ENCODE results near the gene NT5DC4.

DNA sequence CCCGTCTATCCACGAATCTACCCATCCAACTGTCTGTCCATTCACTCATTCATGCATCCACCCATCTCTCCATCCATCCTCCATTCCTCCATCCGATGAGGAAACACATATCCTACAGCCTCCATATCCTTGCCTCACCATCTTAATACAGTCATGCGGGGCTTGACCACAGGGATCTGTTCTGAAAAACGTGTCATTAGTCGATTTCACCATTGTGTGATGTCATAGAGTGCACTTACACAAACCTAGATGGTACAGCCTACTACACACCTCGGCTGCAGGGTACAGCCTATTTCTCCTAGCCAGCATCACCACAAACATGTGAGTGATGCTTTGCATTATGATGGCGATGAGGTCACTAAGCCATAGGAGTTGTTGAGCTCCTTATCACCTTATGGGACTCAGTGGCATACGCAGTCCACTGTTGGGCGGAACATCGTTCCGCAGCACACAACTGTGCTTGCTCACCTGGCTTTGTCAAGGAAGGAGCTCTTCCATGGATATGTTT is 1.9 kb upstream of the NT5DC4 start:
- TF ChIP-seq, protein P1, sequence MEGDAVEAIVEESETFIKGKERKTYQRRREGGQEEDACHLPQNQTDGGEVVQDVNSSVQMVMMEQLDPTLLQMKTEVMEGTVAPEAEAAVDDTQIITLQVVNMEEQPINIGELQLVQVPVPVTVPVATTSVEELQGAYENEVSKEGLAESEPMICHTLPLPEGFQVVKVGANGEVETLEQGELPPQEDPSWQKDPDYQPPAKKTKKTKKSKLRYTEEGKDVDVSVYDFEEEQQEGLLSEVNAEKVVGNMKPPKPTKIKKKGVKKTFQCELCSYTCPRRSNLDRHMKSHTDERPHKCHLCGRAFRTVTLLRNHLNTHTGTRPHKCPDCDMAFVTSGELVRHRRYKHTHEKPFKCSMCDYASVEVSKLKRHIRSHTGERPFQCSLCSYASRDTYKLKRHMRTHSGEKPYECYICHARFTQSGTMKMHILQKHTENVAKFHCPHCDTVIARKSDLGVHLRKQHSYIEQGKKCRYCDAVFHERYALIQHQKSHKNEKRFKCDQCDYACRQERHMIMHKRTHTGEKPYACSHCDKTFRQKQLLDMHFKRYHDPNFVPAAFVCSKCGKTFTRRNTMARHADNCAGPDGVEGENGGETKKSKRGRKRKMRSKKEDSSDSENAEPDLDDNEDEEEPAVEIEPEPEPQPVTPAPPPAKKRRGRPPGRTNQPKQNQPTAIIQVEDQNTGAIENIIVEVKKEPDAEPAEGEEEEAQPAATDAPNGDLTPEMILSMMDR (IDR thresholded peaks at IDR 0.05; ENCODE audit: low read depth, low read length, missing input control): no peak
- TF ChIP-seq TAF1 (conservative IDR thresholded peaks at IDR 0.05) (no peak), JUND (IDR thresholded peaks at IDR 0.05) (no peak)
- TF ChIP-seq, protein P2, sequence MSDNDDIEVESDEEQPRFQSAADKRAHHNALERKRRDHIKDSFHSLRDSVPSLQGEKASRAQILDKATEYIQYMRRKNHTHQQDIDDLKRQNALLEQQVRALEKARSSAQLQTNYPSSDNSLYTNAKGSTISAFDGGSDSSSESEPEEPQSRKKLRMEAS (IDR thresholded peaks at IDR 0.05): no peak
- TF ChIP-seq, protein P3, sequence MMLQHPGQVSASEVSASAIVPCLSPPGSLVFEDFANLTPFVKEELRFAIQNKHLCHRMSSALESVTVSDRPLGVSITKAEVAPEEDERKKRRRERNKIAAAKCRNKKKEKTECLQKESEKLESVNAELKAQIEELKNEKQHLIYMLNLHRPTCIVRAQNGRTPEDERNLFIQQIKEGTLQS (IDR thresholded peaks at IDR 0.05): no peak
